PFSK-1 (cell line): ENCODE data around the gene VARS2.

ENCODE experiments used
- FOXP2 ChIP-seq: optimal IDR thresholded peaks from 2 replicates; pipeline ENCODE3; 2011; ENCODE audit warnings: borderline replicate concordance, control low read depth, inconsistent platforms; ENCODE audit not compliant: insufficient read depth; ENCODE audit errors: extremely low read length, extremely low read depth
- POLR2AphosphoS5 ChIP-seq: IDR thresholded peaks from 2 replicates; pipeline ENCODE4 v1.6.1; 2012; ENCODE audit warnings: low read depth, mild to moderate bottlenecking, control low read depth, low read length, moderate library complexity
- SIN3A ChIP-seq: IDR thresholded peaks from 2 replicates; pipeline ENCODE4 v1.6.1; 2012; ENCODE audit warnings: mild to moderate bottlenecking, low read length, moderate library complexity, borderline replicate concordance; ENCODE audit not compliant: insufficient read depth
- TAF1 ChIP-seq: IDR thresholded peaks from 2 replicates; pipeline ENCODE4 v1.6.1; 2012; ENCODE audit warnings: low read length, control low read depth, borderline replicate concordance; ENCODE audit not compliant: insufficient read depth
- TF ChIP-seq, protein P1 (sequence below), 2 experiments: IDR thresholded peaks; 2 replicates each; pipeline versions ENCODE4 v1.6.1 to v1.8.0; 2011 to 2012; ENCODE audit warnings: low read depth in 2 of 2, low read length in 2 of 2, control low read depth in 1 of 2, inconsistent platforms in 1 of 2, mild to moderate bottlenecking in 1 of 2, moderate library complexity in 1 of 2; ENCODE audit not compliant: insufficient read depth in 1 of 2

The VARS2 gene

GRCh38 chr6:30888816-30889495 is 25.1 kb upstream of the VARS2 start:
- TF ChIP-seq FOXP2 (no peak), TAF1 (no peak), SIN3A (no peak), POLR2AphosphoS5 (no peak)
- TF ChIP-seq, protein P1, sequence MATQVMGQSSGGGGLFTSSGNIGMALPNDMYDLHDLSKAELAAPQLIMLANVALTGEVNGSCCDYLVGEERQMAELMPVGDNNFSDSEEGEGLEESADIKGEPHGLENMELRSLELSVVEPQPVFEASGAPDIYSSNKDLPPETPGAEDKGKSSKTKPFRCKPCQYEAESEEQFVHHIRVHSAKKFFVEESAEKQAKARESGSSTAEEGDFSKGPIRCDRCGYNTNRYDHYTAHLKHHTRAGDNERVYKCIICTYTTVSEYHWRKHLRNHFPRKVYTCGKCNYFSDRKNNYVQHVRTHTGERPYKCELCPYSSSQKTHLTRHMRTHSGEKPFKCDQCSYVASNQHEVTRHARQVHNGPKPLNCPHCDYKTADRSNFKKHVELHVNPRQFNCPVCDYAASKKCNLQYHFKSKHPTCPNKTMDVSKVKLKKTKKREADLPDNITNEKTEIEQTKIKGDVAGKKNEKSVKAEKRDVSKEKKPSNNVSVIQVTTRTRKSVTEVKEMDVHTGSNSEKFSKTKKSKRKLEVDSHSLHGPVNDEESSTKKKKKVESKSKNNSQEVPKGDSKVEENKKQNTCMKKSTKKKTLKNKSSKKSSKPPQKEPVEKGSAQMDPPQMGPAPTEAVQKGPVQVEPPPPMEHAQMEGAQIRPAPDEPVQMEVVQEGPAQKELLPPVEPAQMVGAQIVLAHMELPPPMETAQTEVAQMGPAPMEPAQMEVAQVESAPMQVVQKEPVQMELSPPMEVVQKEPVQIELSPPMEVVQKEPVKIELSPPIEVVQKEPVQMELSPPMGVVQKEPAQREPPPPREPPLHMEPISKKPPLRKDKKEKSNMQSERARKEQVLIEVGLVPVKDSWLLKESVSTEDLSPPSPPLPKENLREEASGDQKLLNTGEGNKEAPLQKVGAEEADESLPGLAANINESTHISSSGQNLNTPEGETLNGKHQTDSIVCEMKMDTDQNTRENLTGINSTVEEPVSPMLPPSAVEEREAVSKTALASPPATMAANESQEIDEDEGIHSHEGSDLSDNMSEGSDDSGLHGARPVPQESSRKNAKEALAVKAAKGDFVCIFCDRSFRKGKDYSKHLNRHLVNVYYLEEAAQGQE (IDR thresholded peaks at IDR 0.05; ENCODE audit: insufficient read depth in 1 of 2, low read depth in 2 of 2, low read length in 2 of 2), result no peak

- TF ChIP-seq SIN3A, result no peak
- TF ChIP-seq, protein P1 (IDR thresholded peaks at IDR 0.05; ENCODE audit: insufficient read depth in 1 of 2, low read depth in 2 of 2, low read length in 2 of 2), result no peak
- no peak for TF ChIP-seq TAF1
- TF ChIP-seq FOXP2, result no peak
- no peak for TF ChIP-seq POLR2AphosphoS5
Observed at GRCh38 chr6:30889496-30889885, 24.5 kb upstream of the VARS2 start.

GRCh38 chr6:30889921-30890645 is 24.0 kb upstream of the VARS2 start:
- no peak for TF ChIP-seq FOXP2
- TF ChIP-seq TAF1, result no peak
- TF ChIP-seq SIN3A, result no peak
- TF ChIP-seq, protein P1 (IDR thresholded peaks at IDR 0.05; ENCODE audit: insufficient read depth in 1 of 2, low read depth in 2 of 2, low read length in 2 of 2), result no peak
- no peak for TF ChIP-seq POLR2AphosphoS5

DNA sequence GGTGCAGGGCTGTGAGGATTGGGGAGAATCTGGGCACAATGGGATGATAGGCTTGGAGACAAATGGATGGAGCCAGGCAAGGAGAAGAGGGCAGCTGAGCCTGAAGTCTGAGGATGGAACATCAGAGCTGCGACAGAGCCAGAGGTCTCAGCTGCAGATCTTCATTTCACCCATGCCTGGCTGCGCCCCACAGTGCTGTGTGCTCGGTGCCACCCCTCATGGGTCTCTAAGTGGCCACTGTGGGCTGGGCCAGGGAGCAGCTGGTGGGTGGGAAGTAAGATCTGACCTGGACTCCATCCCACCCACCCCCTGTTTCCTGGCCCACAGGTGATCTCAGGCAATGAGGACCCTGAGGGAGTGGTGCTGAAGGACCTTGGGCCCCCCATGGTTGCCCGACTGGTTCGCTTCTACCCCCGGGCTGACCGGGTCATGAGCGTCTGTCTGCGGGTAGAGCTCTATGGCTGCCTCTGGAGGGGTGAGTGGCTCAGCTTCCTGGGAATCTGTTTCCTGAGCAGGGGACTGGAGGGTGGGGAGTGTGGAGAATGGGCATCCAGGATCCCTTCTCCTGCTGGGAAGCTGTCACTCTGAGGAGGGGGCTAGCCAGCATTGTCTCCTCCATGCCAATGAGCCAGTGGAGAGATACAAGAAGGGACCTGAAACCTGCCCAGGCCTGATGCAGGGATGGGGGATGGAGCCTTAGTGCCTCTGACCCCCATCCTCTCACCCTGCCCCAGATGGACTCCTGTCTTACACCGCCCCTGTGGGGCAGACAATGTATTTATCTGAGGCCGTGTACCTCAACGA is 23.2 kb upstream of the VARS2 start:
- no peak for TF ChIP-seq TAF1
- TF ChIP-seq, protein P1 (IDR thresholded peaks at IDR 0.05; ENCODE audit: insufficient read depth in 1 of 2, low read depth in 2 of 2, low read length in 2 of 2), result no peak
- TF ChIP-seq SIN3A, result no peak
- TF ChIP-seq POLR2AphosphoS5, result no peak
- TF ChIP-seq FOXP2, result no peak
